Bronchial epithelial cell (primary cell): ENCODE measurements around the gene BCO2. TPM values are rescaled to one million over a fixed set of nuclear protein-coding genes. Genes with fewer than 3 reads are reported as not detected.

Experiments
- DNase-seq: peaks from one replicate; pipeline ENCODE4 v3.0.0-alpha.2; 2010; ENCODE audit warnings: low read depth
- FAIRE-seq: peaks from 2 replicates; lab custom pipeline; 2011; peaks lifted over from hg19 to GRCh38; lab: Jason Lieb, UNC
- H3K27me3 ChIP-seq: 2 replicates; pipeline ENCODE4 v1.5.1; 2011; ENCODE audit warnings: low read length; ENCODE audit not compliant: control insufficient read depth, insufficient read depth
- H3K36me3 ChIP-seq: 2 replicates; pipeline ENCODE4 v1.5.1; 2011; ENCODE audit warnings: low read length; ENCODE audit not compliant: control insufficient read depth, insufficient read depth
- H3K4me3 ChIP-seq: 2 replicates; pipeline ENCODE4 v1.5.1; 2011; ENCODE audit warnings: mild to moderate bottlenecking, low read depth, low read length, control low read depth
- total RNA-seq: library from RNA; depleted of rRNA; stranded (reverse); fragments of >200 nt; gene quantifications from 2 replicates; pipeline ENCODE4 v1.2.1, GENCODE V29; 2014
- TF ChIP-seq, protein P1 (sequence below): IDR thresholded peaks from 2 replicates; pipeline ENCODE4 v1.5.1; 2011; ENCODE audit warnings: mild to moderate bottlenecking, moderate library complexity, low read length, control low read depth, inconsistent platforms; ENCODE audit not compliant: insufficient read depth, severe bottlenecking

Gene BCO2
- total RNA-seq, 1 donor from 2014 or later: 2.1 TPM

DNA sequence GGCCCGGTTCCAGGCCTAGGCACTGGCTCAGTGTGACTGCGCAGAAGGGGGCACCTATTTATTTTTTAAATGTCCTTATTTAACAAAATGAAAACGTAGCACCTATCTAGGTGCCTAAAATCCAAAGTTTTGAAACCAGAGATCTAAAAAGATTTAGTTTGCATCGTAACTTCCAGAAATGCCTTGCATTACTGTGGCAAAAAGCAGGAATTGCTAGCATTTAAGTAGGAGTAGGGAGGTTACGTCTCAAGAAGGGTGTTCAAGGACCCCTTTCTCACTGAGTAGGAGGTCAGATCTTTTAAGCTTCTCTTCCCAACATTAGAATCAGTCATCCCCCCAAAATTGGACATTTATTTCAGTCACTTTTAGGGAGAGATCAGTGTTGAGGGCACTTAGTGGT lies 93.1 kb downstream of the BCO2 start:
- no peak overlapping the region for H3K4me3 ChIP-seq
- no peak for DNase-seq
- H3K36me3 ChIP-seq: no peaks in the 10 kb centered on the region
- TF ChIP-seq, protein P1, sequence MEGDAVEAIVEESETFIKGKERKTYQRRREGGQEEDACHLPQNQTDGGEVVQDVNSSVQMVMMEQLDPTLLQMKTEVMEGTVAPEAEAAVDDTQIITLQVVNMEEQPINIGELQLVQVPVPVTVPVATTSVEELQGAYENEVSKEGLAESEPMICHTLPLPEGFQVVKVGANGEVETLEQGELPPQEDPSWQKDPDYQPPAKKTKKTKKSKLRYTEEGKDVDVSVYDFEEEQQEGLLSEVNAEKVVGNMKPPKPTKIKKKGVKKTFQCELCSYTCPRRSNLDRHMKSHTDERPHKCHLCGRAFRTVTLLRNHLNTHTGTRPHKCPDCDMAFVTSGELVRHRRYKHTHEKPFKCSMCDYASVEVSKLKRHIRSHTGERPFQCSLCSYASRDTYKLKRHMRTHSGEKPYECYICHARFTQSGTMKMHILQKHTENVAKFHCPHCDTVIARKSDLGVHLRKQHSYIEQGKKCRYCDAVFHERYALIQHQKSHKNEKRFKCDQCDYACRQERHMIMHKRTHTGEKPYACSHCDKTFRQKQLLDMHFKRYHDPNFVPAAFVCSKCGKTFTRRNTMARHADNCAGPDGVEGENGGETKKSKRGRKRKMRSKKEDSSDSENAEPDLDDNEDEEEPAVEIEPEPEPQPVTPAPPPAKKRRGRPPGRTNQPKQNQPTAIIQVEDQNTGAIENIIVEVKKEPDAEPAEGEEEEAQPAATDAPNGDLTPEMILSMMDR: no peak
- peak; percentile 28 for FAIRE-seq
- no peaks in the 10 kb centered on the region for H3K27me3 ChIP-seq

Other genes starting within 250 kb of the BCO2 start
- gene DIXDC1, start 238.2 kb upstream of the BCO2 start, total RNA-seq: 9.5 and 10.8 TPM in 2 replicates
- gene DLAT, start 150.1 kb upstream of the BCO2 start, total RNA-seq: 24.5 and 27.4 TPM in 2 replicates
- 0.51 and 0.53 TPM in 2 replicates for gene PIH1D2, start 101.5 kb upstream of the BCO2 start, total RNA-seq
- 23.3 and 24.5 TPM in 2 replicates for gene NKAPD1, start 101.2 kb upstream of the BCO2 start, total RNA-seq
- 66.3 and 78.6 TPM in 2 replicates for gene TIMM8B, start 88.8 kb upstream of the BCO2 start, total RNA-seq
- 103 and 133 TPM in 2 replicates for gene SDHD, start 88.6 kb upstream of the BCO2 start, total RNA-seq
- 33.8 and 72.1 TPM in 2 replicates for gene IL18, start 11.4 kb upstream of the BCO2 start, total RNA-seq
- gene TEX12, start 8.1 kb upstream of the BCO2 start, total RNA-seq: 0.26 TPM in 1 of 2 replicates, not detected in the other
- 68.4 and 74.4 TPM in 2 replicates for gene PTS, start 50.9 kb downstream of the BCO2 start, total RNA-seq
- not detected in 2 replicates for gene PLET1, start 85.3 kb downstream of the BCO2 start, total RNA-seq